ENCODE measurements around the gene BTG1. TPM values are rescaled to one million over a fixed set of nuclear protein-coding genes. Genes with fewer than 3 reads are reported as not detected.

The BTG1 gene
- total RNA-seq, 1 experiment from 2014 or later = 32.7 TPM

DNA sequence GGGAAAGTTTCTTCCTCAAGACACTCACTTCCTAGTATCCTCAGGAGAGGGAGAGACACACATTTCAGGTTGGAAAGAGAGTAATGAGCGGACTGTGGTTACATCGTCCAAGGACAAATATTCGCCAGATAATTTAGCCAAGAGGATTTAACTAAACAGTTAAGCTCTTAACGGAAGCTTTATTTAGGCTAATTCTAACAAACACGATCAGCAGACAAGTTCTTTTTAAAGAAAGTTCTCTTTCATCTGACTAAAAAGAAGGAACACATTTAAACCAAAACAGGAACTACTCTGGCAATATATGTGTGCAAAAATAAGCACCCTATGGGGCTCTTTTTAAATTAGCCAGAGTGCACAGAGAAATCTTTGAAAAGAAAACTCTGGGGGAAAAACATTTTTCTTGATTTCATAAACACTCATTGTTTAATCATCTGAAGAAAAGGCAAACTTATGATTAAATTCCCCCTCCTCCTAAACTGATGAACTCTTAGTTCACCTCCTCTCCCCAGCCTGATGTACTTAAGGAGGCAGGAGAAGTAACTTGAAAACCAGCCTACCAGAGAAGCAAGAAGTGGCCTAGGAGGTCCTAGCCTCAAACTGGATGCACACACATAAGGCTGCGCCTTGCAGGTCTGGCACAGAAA, 13.3 kb upstream of the BTG1 start:
- DNase-seq = no peak
- Histone ChIP-seq H2BK20ac (ENCODE audit: low read depth, low read length, poor library complexity, severe bottlenecking) (no peak overlapping the region), H3K4me2 (ENCODE audit: insufficient read depth, insufficient read length, low read length) (no peak overlapping the region), H2BK120ac (ENCODE audit: low read depth, low read length, poor library complexity, severe bottlenecking) (no peak overlapping the region), H3K56ac (ENCODE audit: insufficient read length, low read depth, low read length) (no peak overlapping the region), H3K14ac (ENCODE audit: insufficient read depth, low read length) (no peak overlapping the region), H3T11ph (ENCODE audit: low read length) (no peak overlapping the region), H3K9me3 (ENCODE audit: control insufficient read depth, low read depth, low read length) (no peaks in the 10 kb centered on the region), H4K5ac (ENCODE audit: insufficient read length, low read depth, low read length) (no peak overlapping the region), H4K8ac (replicated peaks; ENCODE audit: insufficient read length, low read depth, low read length) (no peak overlapping the region), H3K23ac (ENCODE audit: insufficient read length, low read depth, low read length) (no peak overlapping the region), H2BK12ac (ENCODE audit: insufficient read length, low read depth, low read length) (no peak overlapping the region), H2AFZ (ENCODE audit: low read length) (no peak overlapping the region), H4K91ac (ENCODE audit: insufficient read length, low read depth, low read length) (no peak overlapping the region), H3K4me1 (ENCODE audit: insufficient read depth, low read length) (no peaks in the 10 kb centered on the region), H3K27me3 (ENCODE audit: insufficient read depth, low read length) (no peaks in the 10 kb centered on the region), H2BK5ac (ENCODE audit: insufficient read length, low read length) (no peak overlapping the region), H3K79me2 (ENCODE audit: insufficient read depth, low read length) (no peaks in the 10 kb centered on the region), H4K20me1 (ENCODE audit: control insufficient read depth, insufficient read depth, insufficient read length) (no peaks in the 10 kb centered on the region), H3K23me2 (ENCODE audit: insufficient read length, low read depth, low read length, poor library complexity, severe bottlenecking) (no peaks in the 10 kb centered on the region), H3K18ac (ENCODE audit: insufficient read length, low read depth, low read length) (no peak overlapping the region), H2AK5ac (ENCODE audit: insufficient read length, low read length) (no peak overlapping the region), H3K4ac (ENCODE audit: low read depth, low read length) (no peak overlapping the region), H3K9ac (ENCODE audit: extremely low read depth, insufficient read length, low read length) (no peak overlapping the region), H3K27ac (ENCODE audit: insufficient read length, low read depth, low read length) (no peak overlapping the region), H2BK15ac (ENCODE audit: low read depth, low read length) (no peak overlapping the region), H3K79me1 (ENCODE audit: insufficient read depth, low read depth, low read length, poor library complexity, severe bottlenecking) (no peaks in the 10 kb centered on the region)
- H3K36me3 Mint-ChIP-seq (ENCODE audit: insufficient read depth in 1 of 3, low read depth in 3 of 3) = 0 out of 7 replicates have a peak, but pooled peaks cover 0 to 4% (median 0%) of the 10 kb centered on the region in 3 experiments
- H3K27ac Mint-ChIP-seq = no peak overlapping the region
- no peaks in the 10 kb centered on the region for H3K9me3 Mint-ChIP-seq
- WGBS (ENCODE audit: extremely low coverage, insufficient read length, low lambda C conversion rate) = no CpG with 5 or more reads among the region's 6 CpGs
- no peaks in the 10 kb centered on the region for H3K27me3 Mint-ChIP-seq (ENCODE audit: low read depth)
- H3K4me3 Mint-ChIP-seq = no peak overlapping the region
- TF ChIP-seq, protein P1, sequence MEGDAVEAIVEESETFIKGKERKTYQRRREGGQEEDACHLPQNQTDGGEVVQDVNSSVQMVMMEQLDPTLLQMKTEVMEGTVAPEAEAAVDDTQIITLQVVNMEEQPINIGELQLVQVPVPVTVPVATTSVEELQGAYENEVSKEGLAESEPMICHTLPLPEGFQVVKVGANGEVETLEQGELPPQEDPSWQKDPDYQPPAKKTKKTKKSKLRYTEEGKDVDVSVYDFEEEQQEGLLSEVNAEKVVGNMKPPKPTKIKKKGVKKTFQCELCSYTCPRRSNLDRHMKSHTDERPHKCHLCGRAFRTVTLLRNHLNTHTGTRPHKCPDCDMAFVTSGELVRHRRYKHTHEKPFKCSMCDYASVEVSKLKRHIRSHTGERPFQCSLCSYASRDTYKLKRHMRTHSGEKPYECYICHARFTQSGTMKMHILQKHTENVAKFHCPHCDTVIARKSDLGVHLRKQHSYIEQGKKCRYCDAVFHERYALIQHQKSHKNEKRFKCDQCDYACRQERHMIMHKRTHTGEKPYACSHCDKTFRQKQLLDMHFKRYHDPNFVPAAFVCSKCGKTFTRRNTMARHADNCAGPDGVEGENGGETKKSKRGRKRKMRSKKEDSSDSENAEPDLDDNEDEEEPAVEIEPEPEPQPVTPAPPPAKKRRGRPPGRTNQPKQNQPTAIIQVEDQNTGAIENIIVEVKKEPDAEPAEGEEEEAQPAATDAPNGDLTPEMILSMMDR (conservative IDR thresholded peaks at IDR 0.05) = no peak
- peaks cover 0 to 2% of the 10 kb centered on the region in 2 experiments; a peak in 1 of 4 replicates for H3K4me1 Mint-ChIP-seq
